Mesenchymal stem cell (in vitro differentiated cells and primary cell): ENCODE data around the gene KCNH2.

Experiments
- DNase-seq: peaks from one replicate; pipeline ENCODE4 v3.0.0-alpha.2; 2013
- H2AFZ ChIP-seq: one replicate; pipeline ENCODE4 v1.6.1; 2013; ENCODE audit warnings: low read depth, mild to moderate bottlenecking, control low read depth, inconsistent platforms, low read length, moderate library complexity
- H2AK5ac ChIP-seq: 2 replicates; pipeline ENCODE4 v1.6.1; 2013; ENCODE audit warnings: low read length, moderate library complexity, mild to moderate bottlenecking, inconsistent platforms; ENCODE audit not compliant: severe bottlenecking
- H2BK120ac ChIP-seq: one replicate; pipeline ENCODE4 v1.6.1; 2013; ENCODE audit warnings: low read depth, mild to moderate bottlenecking, inconsistent platforms, low read length, moderate library complexity
- H2BK12ac ChIP-seq, 2 experiments: one replicate each; pipeline ENCODE4 v1.6.1; 2013; ENCODE audit warnings: inconsistent platforms in 2 of 2, low read length in 2 of 2, mild to moderate bottlenecking in 2 of 2, moderate library complexity in 2 of 2, control low read depth in 1 of 2
- H2BK15ac ChIP-seq: one replicate; pipeline ENCODE4 v1.6.1; 2013; ENCODE audit warnings: mild to moderate bottlenecking, low read depth, inconsistent platforms; ENCODE audit not compliant: poor library complexity, severe bottlenecking
- H2BK5ac ChIP-seq: 2 replicates; pipeline ENCODE4 v1.6.1; 2013; ENCODE audit warnings: low read depth, mild to moderate bottlenecking, low read length, control low read depth, inconsistent platforms; ENCODE audit not compliant: poor library complexity, severe bottlenecking
- H3K14ac ChIP-seq, 2 experiments: one replicate each; pipeline ENCODE4 v1.6.1; 2013; ENCODE audit warnings: inconsistent platforms in 2 of 2, low read length in 2 of 2, control low read depth in 1 of 2, mild to moderate bottlenecking in 1 of 2, moderate library complexity in 1 of 2
- H3K18ac ChIP-seq, 2 experiments: one replicate each; pipeline ENCODE4 v1.6.1; 2013; ENCODE audit warnings: inconsistent platforms in 2 of 2, low read length in 2 of 2, control low read depth in 1 of 2, low read depth in 1 of 2, mild to moderate bottlenecking in 1 of 2
- H3K23ac ChIP-seq, 2 experiments: one replicate each; pipeline ENCODE4 v1.6.1; 2013; ENCODE audit warnings: inconsistent platforms in 2 of 2, low read length in 2 of 2, mild to moderate bottlenecking in 2 of 2, moderate library complexity in 2 of 2, control low read depth in 1 of 2
- H3K27ac ChIP-seq: 2 replicates; pipeline ENCODE4 v1.5.1; 2013; ENCODE audit warnings: mild to moderate bottlenecking, moderate library complexity, low read length, control low read depth, inconsistent platforms; ENCODE audit not compliant: poor library complexity, severe bottlenecking
- H3K27me3 ChIP-seq, 2 experiments: 2 replicates each; pipeline versions ENCODE4 v1.6.1 to v1.7.0; 2013; ENCODE audit warnings: low read length in 2 of 2, mild to moderate bottlenecking in 2 of 2, moderate library complexity in 2 of 2, control low read depth in 1 of 2, inconsistent platforms in 1 of 2; ENCODE audit not compliant: control insufficient read depth in 1 of 2, insufficient read depth in 1 of 2
- H3K36me3 ChIP-seq, 2 experiments: 2 replicates each; pipeline versions ENCODE4 v1.6.1 to v1.7.0; 2013; ENCODE audit warnings: low read length in 2 of 2, control low read depth in 1 of 2, inconsistent platforms in 1 of 2, low read depth in 1 of 2, mild to moderate bottlenecking in 1 of 2; ENCODE audit not compliant: insufficient read depth in 2 of 2, control insufficient read depth in 1 of 2
- H3K4ac ChIP-seq, 2 experiments: one replicate each; pipeline ENCODE4 v1.6.1; 2013; ENCODE audit warnings: inconsistent platforms in 2 of 2, low read length in 2 of 2, mild to moderate bottlenecking in 2 of 2, moderate library complexity in 2 of 2, control low read depth in 1 of 2, low read depth in 1 of 2
- H3K4me1 ChIP-seq: 2 replicates; pipeline ENCODE4 v1.6.1; 2013; ENCODE audit warnings: low read depth, low read length, control low read depth; ENCODE audit not compliant: control insufficient read depth, insufficient read depth
- H3K4me2 ChIP-seq: 2 replicates; pipeline ENCODE4 v1.6.1; 2013; ENCODE audit warnings: low read length, mild to moderate bottlenecking, inconsistent platforms; ENCODE audit not compliant: poor library complexity, severe bottlenecking
- H3K4me3 ChIP-seq, 2 experiments: 2 replicates each; pipeline versions ENCODE4 v1.5.1 to v1.7.0; 2013; ENCODE audit warnings: low read length in 2 of 2, mild to moderate bottlenecking in 2 of 2, control low read depth in 1 of 2, low read depth in 1 of 2; ENCODE audit not compliant: insufficient read depth in 1 of 2
- H3K79me1 ChIP-seq: replicated peaks from 2 replicates; pipeline ENCODE4 v1.6.1; 2013; ENCODE audit warnings: mild to moderate bottlenecking, control low read depth, low read length, inconsistent platforms; ENCODE audit not compliant: poor library complexity, severe bottlenecking
- H3K9ac ChIP-seq: 2 replicates; pipeline ENCODE4 v1.7.0; 2013; ENCODE audit warnings: mild to moderate bottlenecking, low read length, moderate library complexity
- H3K9me3 ChIP-seq: 2 replicates; pipeline ENCODE4 v1.7.0; 2013; ENCODE audit warnings: mild to moderate bottlenecking, low read length; ENCODE audit not compliant: control insufficient read depth
- H4K8ac ChIP-seq: one replicate; pipeline ENCODE4 v1.6.1; 2013; ENCODE audit warnings: inconsistent platforms, mild to moderate bottlenecking, low read length, moderate library complexity
- H4K91ac ChIP-seq: one replicate; pipeline ENCODE4 v1.6.1; 2013; ENCODE audit warnings: mild to moderate bottlenecking, low read length, inconsistent platforms
- WGBS: methylation state at CpG from one replicate; pipeline ENCODE4 v1.1.7; 2013; ENCODE audit warnings: mixed read lengths; 5-methylcytosine and 5-hydroxymethylcytosine counted together

KCNH2 gene

GRCh38 chr7:151019130-151019447 lies 41.0 kb upstream of the KCNH2 start:
- Histone ChIP-seq H4K8ac (peak overlapping the region; percentile 27), H3K4me2 (no peak overlapping the region), H2BK5ac (no peak overlapping the region), H2BK12ac (peak overlapping the region in 1 of 2 experiments; percentile 91), H2BK120ac (no peak overlapping the region), H3K18ac (peak overlapping the region; percentile 42 to 60), H2BK15ac (no peak overlapping the region), H3K4me1 (peaks cover 14% of the 10 kb centered on the region), H3K27me3 (peaks cover 56 to 59% of the 10 kb centered on the region in 2 experiments), H4K91ac (peak overlapping the region; percentile 53), H3K14ac (no peak overlapping the region), H3K9me3 (no peaks in the 10 kb centered on the region), H3K9ac (no peak overlapping the region), H3K23ac (no peak overlapping the region), H3K79me1 (no peaks in the 10 kb centered on the region), H3K36me3 (no peaks in the 10 kb centered on the region), H2AFZ (no peak overlapping the region), H3K27ac (no peak overlapping the region), H3K4me3 (no peak overlapping the region), H2AK5ac (no peak overlapping the region), H3K4ac (peak overlapping the region; percentile 13 to 58)
- WGBS = 72% methylated on average over 19 of the region's 20 CpGs
- no peak for DNase-seq

- Histone ChIP-seq H3K4me3 (peak overlapping the region in 1 of 2 experiments; percentile 66), H2AFZ (no peak overlapping the region), H4K8ac (peak overlapping the region; percentile 84), H3K14ac (peak overlapping the region in 1 of 2 experiments; percentile 93), H2BK5ac (no peak overlapping the region), H4K91ac (peak overlapping the region; percentile 85), H3K79me1 (no peaks in the 10 kb centered on the region), H3K27ac (no peak overlapping the region), H3K9me3 (no peaks in the 10 kb centered on the region), H3K4me1 (peaks cover 14% of the 10 kb centered on the region), H3K18ac (peak overlapping the region; percentile 72 to 81), H2AK5ac (no peak overlapping the region), H3K23ac (no peak overlapping the region), H3K9ac (no peak overlapping the region), H2BK120ac (no peak overlapping the region), H3K4me2 (peak overlapping the region; percentile 19), H3K27me3 (peaks cover 55 to 64% of the 10 kb centered on the region in 2 experiments), H3K4ac (peak overlapping the region; percentile 0 to 63), H2BK15ac (no peak overlapping the region), H2BK12ac (peak overlapping the region in 1 of 2 experiments; percentile 91), H3K36me3 (no peaks in the 10 kb centered on the region)
- DNase-seq = peak; percentile 23
- WGBS = 11% methylated on average over 66 of the region's 82 CpGs
These were observed 40.5 kb upstream of the KCNH2 start for GRCh38 chr7:151018421-151019129.

GRCh38 chr7:151017953-151018420 lies 39.9 kb upstream of the KCNH2 start:
- Histone ChIP-seq H3K4ac (no peak overlapping the region), H2AK5ac (no peak overlapping the region), H3K36me3 (no peaks in the 10 kb centered on the region), H3K27ac (no peak overlapping the region), H3K14ac (no peak overlapping the region), H3K23ac (no peak overlapping the region), H3K9me3 (no peaks in the 10 kb centered on the region), H2AFZ (no peak overlapping the region), H3K4me2 (no peak overlapping the region), H2BK15ac (no peak overlapping the region), H3K9ac (no peak overlapping the region), H3K4me3 (peak overlapping the region; percentile 26 to 66), H2BK120ac (peak overlapping the region; percentile 3), H2BK5ac (no peak overlapping the region), H3K27me3 (peaks cover 50 to 63% of the 10 kb centered on the region in 2 experiments), H3K79me1 (no peaks in the 10 kb centered on the region), H4K91ac (peak overlapping the region; percentile 70), H4K8ac (no peak overlapping the region), H3K18ac (peak overlapping the region; percentile 38 to 72), H3K4me1 (peaks cover 14% of the 10 kb centered on the region), H2BK12ac (no peak overlapping the region)
- peak; percentile 51 for DNase-seq
- WGBS = 8% methylated on average over 32 of the region's 34 CpGs

GRCh38 chr7:151017370-151017952 lies 39.3 kb upstream of the KCNH2 start:
- Histone ChIP-seq H2BK12ac (no peak overlapping the region), H3K27me3 (peaks cover 55 to 65% of the 10 kb centered on the region in 2 experiments), H3K27ac (no peak overlapping the region), H3K18ac (peak overlapping the region in 1 of 2 experiments; percentile 38), H2BK120ac (no peak overlapping the region), H4K8ac (no peak overlapping the region), H3K79me1 (no peaks in the 10 kb centered on the region), H3K14ac (no peak overlapping the region), H3K4ac (no peak overlapping the region), H3K4me2 (no peak overlapping the region), H3K9ac (no peak overlapping the region), H3K23ac (no peak overlapping the region), H2BK5ac (no peak overlapping the region), H2BK15ac (no peak overlapping the region), H4K91ac (no peak overlapping the region), H2AFZ (no peak overlapping the region), H2AK5ac (no peak overlapping the region), H3K4me3 (peak overlapping the region in 1 of 2 experiments; percentile 66), H3K9me3 (no peaks in the 10 kb centered on the region), H3K4me1 (peaks cover 14% of the 10 kb centered on the region), H3K36me3 (no peaks in the 10 kb centered on the region)
- 77% methylated on average over 13 of the region's 13 CpGs for WGBS
- no peak for DNase-seq
